ENCODE results near the gene ZYG11A. TPM values are rescaled to one million over a fixed set of nuclear protein-coding genes. Genes with fewer than 3 reads are reported as not detected.

Gene ZYG11A
- total and polyA plus RNA-seq, 2 donors (not counting 3 experiments of a cell fraction or from before 2014, with no cell fraction given) = 0.40 to 2.1 TPM

GRCh38 chr1:52926864-52927211 lies 84.3 kb downstream of the ZYG11A start:
- Histone ChIP-seq H3K4me3 (replicated peaks in 1 of 3; ENCODE audit: insufficient read depth in 1 of 3, low read depth in 1 of 3, low read length in 3 of 3) (peak overlapping the region in 2 of 3 experiments; percentile 22 to 75), H3K9ac (replicated peaks; ENCODE audit: extremely low read depth, insufficient read depth, low read length) (no peak overlapping the region), H3K27me3 (ENCODE audit: control insufficient read depth in 2 of 2, insufficient read depth in 2 of 2, low read length in 2 of 2) (no peaks in the 10 kb centered on the region), H4K20me1 (replicated peaks; ENCODE audit: control insufficient read depth, extremely low read depth, insufficient read depth, low read length) (no peaks in the 10 kb centered on the region), H3K36me3 (ENCODE audit: control insufficient read depth in 2 of 2, extremely low read depth in 1 of 2, insufficient read depth in 2 of 2, low read length in 2 of 2) (no peaks in the 10 kb centered on the region), H3K9me1 (replicated peaks; ENCODE audit: control insufficient read depth, extremely low read depth, insufficient read depth, low read length) (no peaks in the 10 kb centered on the region), H3K9me3 (replicated peaks; ENCODE audit: control insufficient read depth, insufficient read depth, low read length) (no peaks in the 10 kb centered on the region), H2AFZ (ENCODE audit: low read depth, low read length) (peak overlapping the region; percentile 72), H3K4me2 (ENCODE audit: insufficient read depth, low read length) (peak overlapping the region; percentile 59), H3K27ac (ENCODE audit: insufficient read depth, low read depth, low read length) (no peak overlapping the region), H3K79me2 (ENCODE audit: control insufficient read depth, insufficient read depth, low read length) (no peaks in the 10 kb centered on the region), H3K4me1 (ENCODE audit: control insufficient read depth, extremely low read depth, insufficient read depth, low read length) (peaks cover 3% of the 10 kb centered on the region)
- FAIRE-seq (peak; percentile 15), DNase-seq (ENCODE audit: low read depth, low spot score) (no peak)
- ChIA-PET POLR2A (interaction anchor here (0.7 kb wide), 2 partner anchors 22 to 131 kb away, joined by 4 to 7 read pairs; no protein-coding TSS in a partner anchor), CTCF (interaction anchor here (0.7 to 1.9 kb wide), 5 partner anchors 21 to 1176 kb away, joined by 3 to 6 read pairs (median 4); no protein-coding TSS in a partner anchor)
- TF ChIP-seq JUN (IDR thresholded peaks at IDR 0.05; ENCODE audit: borderline replicate concordance, insufficient read depth, insufficient read length, low read depth) = no peak
- no peak for TF ChIP-seq POLR2AphosphoS5 (IDR thresholded peaks at IDR 0.05; ENCODE audit: insufficient read depth, low read depth, low read length)
- no peak for TF ChIP-seq FOS (IDR thresholded peaks at IDR 0.05; ENCODE audit: borderline replicate concordance, insufficient read depth, low read length)
- no peak for TF ChIP-seq POLR2A (IDR thresholded peaks at IDR 0.05; ENCODE audit: low read depth, low read length)
- no peak for TF ChIP-seq MAX (IDR thresholded peaks at IDR 0.05; ENCODE audit: insufficient read depth, insufficient read length)
- TF ChIP-seq GATA2 (IDR thresholded peaks at IDR 0.05; ENCODE audit: insufficient read depth, insufficient read length, low read depth, low read length) = no peak
- no peak for TF ChIP-seq MYC (IDR thresholded peaks at IDR 0.05; ENCODE audit: low read depth, low read length)
- TF ChIP-seq EZH2 (IDR thresholded peaks at IDR 0.05; ENCODE audit: borderline replicate concordance, low read depth, low read length, severe bottlenecking) = no peak
- no peak for TF ChIP-seq CTCF (IDR thresholded peaks at IDR 0.05; ENCODE audit: extremely low read depth in 1 of 2, insufficient read depth in 1 of 2, low read depth in 1 of 2, low read length in 2 of 2)
- BruUV-seq (replicated peaks) = no TSS peak
- dilution Hi-C loops (cut with MboI; ENCODE audit: extremely low pct_ligation_motif_present, low sequenced_read_pairs) = no loop called here
- intact Hi-C loops (cut with micrococcal nuclease) = loop anchor here (2.0 kb wide), 1 partner anchor 88 kb away; no protein-coding TSS in a partner anchor

All from endothelial cell of umbilical vein (primary cell).